OCI-LY7 (cell line): ENCODE data around the gene THTPA.

Experiments
- CTCF ChIP-seq: fragments of 200-600 bp; sonication (generic); conservative IDR thresholded peaks from 2 replicates; pipeline ENCODE4 v1.5.1; 2014; ENCODE audit warnings: mild to moderate bottlenecking, antibody characterized with exemption, low read length, moderate library complexity, mixed read lengths
- EZH2phosphoT487 ChIP-seq: fragments of 200-600 bp; sonication (generic); IDR thresholded peaks from 2 replicates; pipeline ENCODE4 v1.6.1; 2018; ENCODE audit warnings: low read depth, borderline replicate concordance, mild to moderate bottlenecking, mixed run types, antibody characterized with exemption, low read length, moderate library complexity, mixed read lengths

- TF ChIP-seq CTCF (no peak), EZH2phosphoT487 (no peak)
These were observed 15.8 kb downstream of the THTPA start for GRCh38 chr14:23571701-23572523.
